Rectal smooth muscle tissue (tissue), 1 donor: ENCODE measurements around the gene CAMTA1.

Experiments
- H3K27ac ChIP-seq: one replicate; pipeline ENCODE4 v1.7.0; 2013; ENCODE audit warnings: low read depth, low read length, inconsistent platforms
- H3K27me3 ChIP-seq: one replicate; pipeline ENCODE4 v1.7.0; 2013; ENCODE audit warnings: low read length; ENCODE audit not compliant: control insufficient read depth, insufficient read depth
- H3K36me3 ChIP-seq: one replicate; pipeline ENCODE4 v1.7.0; 2013; ENCODE audit warnings: low read length; ENCODE audit not compliant: control insufficient read depth, insufficient read depth
- H3K4me1 ChIP-seq: one replicate; pipeline ENCODE4 v1.7.0; 2013; ENCODE audit warnings: low read length; ENCODE audit not compliant: control insufficient read depth, insufficient read depth
- H3K4me3 ChIP-seq: one replicate; pipeline ENCODE4 v1.7.0; 2013; ENCODE audit warnings: low read length
- H3K9ac ChIP-seq: one replicate; pipeline ENCODE4 v1.7.0; 2013; ENCODE audit warnings: low read length

Gene CAMTA1

DNA sequence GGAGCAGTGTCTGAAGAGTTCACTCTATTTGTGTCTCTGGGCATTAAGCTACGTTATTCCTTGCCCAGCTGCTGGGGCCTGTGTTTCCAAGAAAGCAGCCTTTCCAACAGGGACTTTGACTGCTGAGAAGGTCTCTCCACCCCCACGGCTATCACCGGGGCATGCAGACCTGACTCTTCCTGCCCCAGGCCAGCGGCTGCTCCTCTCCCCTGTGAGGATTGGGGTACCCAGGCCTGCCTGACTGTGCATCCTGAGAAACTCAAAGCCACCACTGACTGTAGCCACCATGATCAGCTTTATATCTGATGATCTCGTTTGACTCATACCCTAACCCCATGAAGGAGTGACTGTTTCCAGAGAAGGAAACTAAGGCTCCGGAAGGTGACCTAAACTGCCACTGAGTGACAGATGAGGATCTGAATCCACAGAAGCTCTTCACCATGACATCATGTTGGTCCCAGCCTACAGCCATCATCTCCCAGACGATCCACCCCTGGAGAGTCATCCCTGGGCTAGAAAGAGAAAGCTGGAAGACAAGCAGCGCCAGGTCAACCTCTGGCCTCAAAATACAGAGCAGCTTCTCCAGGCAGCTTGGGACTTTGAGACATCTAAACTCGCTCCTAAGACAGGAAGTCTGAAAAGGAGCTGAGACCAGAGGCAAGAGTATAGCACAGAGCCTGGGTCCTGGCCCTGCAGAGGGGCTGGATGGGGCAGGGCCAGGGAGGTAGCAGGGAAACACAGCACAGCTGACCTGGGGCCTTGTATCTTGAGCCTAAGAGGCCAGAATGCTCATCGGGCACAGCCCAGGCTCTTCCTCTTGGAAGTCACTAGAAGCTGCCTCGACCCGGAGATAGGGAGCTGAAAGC lies 741.8 kb downstream of the CAMTA1 start:
- no peaks in the 10 kb centered on the region for H3K4me1 ChIP-seq
- H3K4me3 ChIP-seq: no peak overlapping the region
- no peaks in the 10 kb centered on the region for H3K36me3 ChIP-seq
- no peak overlapping the region for H3K27ac ChIP-seq
- no peak overlapping the region for H3K9ac ChIP-seq
- H3K27me3 ChIP-seq: peaks cover 4% of the 10 kb centered on the region

GRCh38 chr1:7527733-7528045 lies 742.4 kb downstream of the CAMTA1 start:
- Histone ChIP-seq H3K27me3 (peaks cover 4% of the 10 kb centered on the region), H3K36me3 (no peaks in the 10 kb centered on the region), H3K27ac (no peak overlapping the region), H3K4me3 (no peak overlapping the region), H3K4me1 (no peaks in the 10 kb centered on the region), H3K9ac (no peak overlapping the region)

GRCh38 chr1:7528386-7529198 lies 743.3 kb downstream of the CAMTA1 start:
- H3K27ac ChIP-seq: no peak overlapping the region
- H3K4me3 ChIP-seq: no peak overlapping the region
- H3K27me3 ChIP-seq: peaks cover 4% of the 10 kb centered on the region
- no peaks in the 10 kb centered on the region for H3K36me3 ChIP-seq
- H3K4me1 ChIP-seq: no peaks in the 10 kb centered on the region
- H3K9ac ChIP-seq: no peak overlapping the region

- Histone ChIP-seq H3K36me3 (no peaks in the 10 kb centered on the region), H3K9ac (no peak overlapping the region), H3K4me1 (no peaks in the 10 kb centered on the region), H3K27me3 (peaks cover 4% of the 10 kb centered on the region), H3K4me3 (no peak overlapping the region), H3K27ac (no peak overlapping the region)
Observed at GRCh38 chr1:7529917-7530316, 744.7 kb downstream of the CAMTA1 start.

DNA sequence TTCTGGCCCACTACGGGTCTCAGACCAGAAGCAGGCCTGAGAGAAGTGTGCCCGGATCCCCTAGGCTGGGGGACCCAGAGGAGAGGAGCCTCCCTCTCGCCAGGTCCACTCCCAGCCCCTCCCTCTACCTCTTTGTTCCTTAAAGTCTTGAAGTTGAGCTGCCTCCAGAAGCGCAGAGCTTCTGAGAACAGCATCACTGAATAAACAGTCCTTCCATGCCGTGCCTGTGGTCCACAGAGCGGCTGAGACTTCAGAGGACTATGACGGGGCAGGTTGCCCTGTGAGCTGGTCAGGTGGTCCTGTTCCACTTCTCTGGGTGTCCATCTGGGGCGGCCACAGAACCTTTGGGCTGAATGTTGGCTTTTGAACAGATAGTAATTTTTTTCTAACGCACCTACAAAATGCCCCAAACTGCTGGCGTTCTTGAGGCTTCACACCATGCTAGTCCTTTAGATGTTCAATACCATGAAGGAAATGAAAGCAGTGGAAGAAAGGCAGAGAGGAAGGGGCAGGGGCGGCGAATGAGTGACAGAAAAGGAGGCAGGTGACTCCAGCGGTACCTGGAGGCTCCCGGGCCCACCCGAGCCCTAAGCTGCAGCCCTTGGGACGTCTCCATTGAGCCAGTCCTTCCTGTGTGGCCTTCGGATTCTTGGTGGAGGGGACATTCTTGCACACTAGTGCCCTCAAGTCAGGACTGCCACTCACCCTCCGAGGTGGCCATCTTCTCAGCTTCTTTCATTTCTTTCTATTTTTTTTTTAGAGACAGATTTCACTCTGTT lies 746.5 kb downstream of the CAMTA1 start:
- Histone ChIP-seq H3K36me3 (no peaks in the 10 kb centered on the region), H3K27ac (no peak overlapping the region), H3K4me1 (no peaks in the 10 kb centered on the region), H3K9ac (no peak overlapping the region), H3K27me3 (peaks cover 5% of the 10 kb centered on the region), H3K4me3 (no peak overlapping the region)

DNA sequence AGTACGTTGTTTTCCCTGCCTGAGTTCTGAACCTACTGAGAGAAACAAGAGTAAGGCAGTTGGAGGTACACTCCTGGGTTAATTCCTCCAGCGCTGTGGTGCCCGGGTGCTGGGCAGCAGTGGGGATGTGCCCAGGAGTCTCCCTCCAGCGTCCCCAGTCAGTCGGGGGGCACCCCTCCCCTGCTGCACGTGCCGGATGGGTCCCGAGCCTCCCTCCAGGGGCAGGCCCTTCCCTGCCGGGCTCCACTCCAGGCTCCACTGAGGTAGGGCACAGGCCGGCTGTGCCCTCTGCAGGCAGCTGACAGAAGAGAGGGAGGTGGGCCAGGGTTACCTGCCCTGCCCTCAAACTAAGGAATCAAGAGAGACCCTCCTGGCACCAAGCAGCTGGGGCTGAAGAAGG lies 747.8 kb downstream of the CAMTA1 start:
- Histone ChIP-seq H3K27me3 (peaks cover 4% of the 10 kb centered on the region), H3K9ac (no peak overlapping the region), H3K4me3 (no peak overlapping the region), H3K27ac (no peak overlapping the region), H3K4me1 (no peaks in the 10 kb centered on the region), H3K36me3 (no peaks in the 10 kb centered on the region)

DNA sequence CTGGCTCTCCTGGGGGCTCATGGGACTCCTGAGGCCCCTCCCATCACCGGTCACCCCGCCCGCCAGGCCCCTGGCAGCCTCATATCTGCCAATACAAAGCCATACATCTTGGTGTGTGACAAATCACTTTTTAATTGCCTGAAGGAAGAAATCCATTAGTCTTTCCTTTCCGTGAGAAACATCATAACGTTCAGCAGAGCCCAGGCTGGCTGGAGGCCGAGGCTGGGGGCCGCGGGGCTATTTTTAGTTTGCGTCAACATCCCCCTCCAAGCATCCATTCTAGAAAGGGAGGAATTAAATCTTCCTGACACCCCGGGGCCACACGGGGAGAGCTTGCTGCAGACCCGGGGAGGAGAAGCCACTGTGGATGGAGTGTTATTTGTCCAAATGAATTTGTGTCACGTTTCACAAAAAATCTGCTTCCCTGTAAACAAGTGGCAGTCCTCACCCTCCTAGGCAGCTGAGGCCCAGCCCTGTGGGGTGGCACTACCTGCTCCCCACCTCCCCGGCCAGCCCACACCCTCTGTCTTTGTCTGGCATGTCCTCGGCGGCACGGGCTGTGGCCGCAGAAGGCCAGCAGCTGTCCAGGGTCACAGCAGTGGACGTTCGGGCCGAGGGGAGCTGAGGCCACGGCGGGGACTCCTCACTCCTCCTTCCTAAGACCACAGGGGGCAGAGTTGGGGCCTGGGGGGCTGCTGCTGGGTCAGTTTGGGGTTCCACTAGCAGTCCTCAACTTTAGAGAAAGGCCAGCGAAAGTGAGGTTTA lies 749.0 kb downstream of the CAMTA1 start:
- no peak overlapping the region for H3K4me3 ChIP-seq
- no peaks in the 10 kb centered on the region for H3K36me3 ChIP-seq
- H3K4me1 ChIP-seq: no peaks in the 10 kb centered on the region
- no peak overlapping the region for H3K9ac ChIP-seq
- H3K27ac ChIP-seq: no peak overlapping the region
- H3K27me3 ChIP-seq: peaks cover 2% of the 10 kb centered on the region

DNA sequence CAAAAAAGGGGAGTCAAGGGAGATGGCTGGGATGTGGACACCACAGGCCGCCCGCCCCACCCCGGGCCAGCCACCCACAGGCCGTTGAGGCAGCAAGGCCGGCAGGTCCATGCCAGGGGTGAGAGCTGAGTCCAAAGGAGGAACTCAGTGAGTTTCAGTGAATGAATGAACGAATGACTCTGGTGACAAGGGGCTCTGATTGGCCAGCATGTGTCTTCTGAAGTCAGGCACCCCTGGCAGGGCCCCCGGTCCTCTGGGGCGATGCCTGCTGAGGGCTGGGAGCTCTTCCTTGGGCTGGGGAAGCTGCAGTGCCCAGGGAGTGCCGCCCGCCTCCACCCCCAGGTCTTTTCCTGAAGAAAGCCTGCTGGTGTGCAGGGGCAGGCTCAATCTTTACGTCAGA lies 749.8 kb downstream of the CAMTA1 start:
- Histone ChIP-seq H3K36me3 (no peaks in the 10 kb centered on the region), H3K4me1 (no peaks in the 10 kb centered on the region), H3K4me3 (no peak overlapping the region), H3K27ac (no peak overlapping the region), H3K27me3 (peaks cover 2% of the 10 kb centered on the region), H3K9ac (no peak overlapping the region)

GRCh38 chr1:7535934-7536878 lies 751.0 kb downstream of the CAMTA1 start:
- H3K9ac ChIP-seq: no peak overlapping the region
- H3K27me3 ChIP-seq: peaks cover 2% of the 10 kb centered on the region
- no peak overlapping the region for H3K4me3 ChIP-seq
- H3K4me1 ChIP-seq: no peaks in the 10 kb centered on the region
- H3K27ac ChIP-seq: no peak overlapping the region
- no peaks in the 10 kb centered on the region for H3K36me3 ChIP-seq

DNA sequence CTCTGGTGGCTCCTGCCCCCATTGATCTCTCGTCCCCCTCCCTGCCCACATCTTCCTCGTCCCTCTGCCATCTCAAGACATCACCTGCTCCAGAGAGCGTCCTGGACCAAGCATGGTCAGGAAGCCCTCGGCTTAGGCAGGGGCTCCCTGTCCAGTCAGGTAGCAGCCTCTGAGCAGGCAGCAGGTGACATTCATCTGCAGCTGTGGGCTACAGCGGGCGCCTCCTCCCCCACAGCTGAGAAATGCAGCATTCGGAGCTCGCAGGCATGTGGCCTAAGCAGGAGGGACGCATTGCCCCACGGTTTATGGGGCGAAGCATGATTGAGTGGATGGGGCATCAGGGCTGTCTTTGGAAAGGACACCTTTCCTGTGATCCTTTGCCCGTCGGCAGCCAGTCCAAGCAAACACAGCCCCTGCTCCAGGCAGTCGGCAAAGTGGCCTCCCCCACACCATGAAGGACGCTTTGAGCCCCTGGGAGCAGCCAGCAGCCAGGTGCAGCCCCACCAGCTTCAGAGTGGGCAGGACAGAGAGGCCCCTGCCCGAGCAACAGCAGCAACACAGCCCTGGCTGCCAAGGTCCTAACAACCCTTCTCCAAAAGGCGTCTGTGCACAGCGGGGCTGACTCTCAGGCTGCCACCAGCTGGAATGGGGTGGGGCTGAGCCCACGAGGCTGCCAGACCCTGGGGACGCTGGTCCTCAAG lies 751.8 kb downstream of the CAMTA1 start:
- Histone ChIP-seq H3K36me3 (no peaks in the 10 kb centered on the region), H3K27ac (no peak overlapping the region), H3K4me1 (no peaks in the 10 kb centered on the region), H3K9ac (no peak overlapping the region), H3K27me3 (peaks cover 2% of the 10 kb centered on the region), H3K4me3 (no peak overlapping the region)

- Histone ChIP-seq H3K27me3 (peaks cover 2% of the 10 kb centered on the region), H3K9ac (no peak overlapping the region), H3K36me3 (no peaks in the 10 kb centered on the region), H3K27ac (no peak overlapping the region), H3K4me3 (no peak overlapping the region), H3K4me1 (no peaks in the 10 kb centered on the region)
Observed at GRCh38 chr1:7538033-7538432, 752.8 kb downstream of the CAMTA1 start.
